ENCODE results near the gene ROBO1. TPM values are rescaled to one million over a fixed set of nuclear protein-coding genes. Genes with fewer than 3 reads are reported as not detected.

Gene ROBO1
- total RNA-seq, 4 donors from 2014 or later, result 25.0 to 42.6 (median 35.7) TPM

DNA sequence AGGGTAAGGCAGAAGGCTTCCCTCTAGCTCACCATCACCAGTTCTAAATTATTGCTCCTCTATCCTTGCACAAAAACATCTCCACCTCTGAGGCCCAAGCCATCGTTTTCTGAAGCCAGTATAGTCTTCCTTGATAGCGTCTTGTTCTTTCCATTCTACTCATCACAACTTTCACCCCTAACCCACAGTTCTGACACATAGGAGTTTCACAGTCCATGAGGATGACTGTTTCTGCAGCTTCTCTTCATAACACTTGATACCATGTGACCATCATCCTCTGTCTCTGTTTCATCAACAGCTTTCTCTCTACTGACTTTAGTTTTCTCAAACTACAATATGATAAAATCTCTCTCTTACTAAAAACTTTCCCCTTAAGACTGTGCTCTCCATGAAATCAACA, 1166.5 kb downstream of the ROBO1 start:
- H3K4me3 ChIP-seq, result no peak overlapping the region
- no peaks in the 10 kb centered on the region for H3K9me3 ChIP-seq
- 88 to 92% methylated on average over 2 of the region's 2 CpGs for WGBS, 2 donors
- no peak overlapping the region for H3K27ac ChIP-seq
- H3K4me1 ChIP-seq, result no peaks in the 10 kb centered on the region
- intact Hi-C loops (cut with DNase I), result no loop called here
- DNase-seq, result no peak
- peaks cover 0 to 23% (median 0%) of the 10 kb centered on the region in 3 donors for H3K36me3 ChIP-seq
- no peaks in the 10 kb centered on the region for H3K27me3 ChIP-seq
- no peak for TF ChIP-seq POLR2A (IDR thresholded peaks at IDR 0.05)
- TF ChIP-seq, protein P1, sequence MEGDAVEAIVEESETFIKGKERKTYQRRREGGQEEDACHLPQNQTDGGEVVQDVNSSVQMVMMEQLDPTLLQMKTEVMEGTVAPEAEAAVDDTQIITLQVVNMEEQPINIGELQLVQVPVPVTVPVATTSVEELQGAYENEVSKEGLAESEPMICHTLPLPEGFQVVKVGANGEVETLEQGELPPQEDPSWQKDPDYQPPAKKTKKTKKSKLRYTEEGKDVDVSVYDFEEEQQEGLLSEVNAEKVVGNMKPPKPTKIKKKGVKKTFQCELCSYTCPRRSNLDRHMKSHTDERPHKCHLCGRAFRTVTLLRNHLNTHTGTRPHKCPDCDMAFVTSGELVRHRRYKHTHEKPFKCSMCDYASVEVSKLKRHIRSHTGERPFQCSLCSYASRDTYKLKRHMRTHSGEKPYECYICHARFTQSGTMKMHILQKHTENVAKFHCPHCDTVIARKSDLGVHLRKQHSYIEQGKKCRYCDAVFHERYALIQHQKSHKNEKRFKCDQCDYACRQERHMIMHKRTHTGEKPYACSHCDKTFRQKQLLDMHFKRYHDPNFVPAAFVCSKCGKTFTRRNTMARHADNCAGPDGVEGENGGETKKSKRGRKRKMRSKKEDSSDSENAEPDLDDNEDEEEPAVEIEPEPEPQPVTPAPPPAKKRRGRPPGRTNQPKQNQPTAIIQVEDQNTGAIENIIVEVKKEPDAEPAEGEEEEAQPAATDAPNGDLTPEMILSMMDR (IDR thresholded peaks at IDR 0.05), result no peak

DNA sequence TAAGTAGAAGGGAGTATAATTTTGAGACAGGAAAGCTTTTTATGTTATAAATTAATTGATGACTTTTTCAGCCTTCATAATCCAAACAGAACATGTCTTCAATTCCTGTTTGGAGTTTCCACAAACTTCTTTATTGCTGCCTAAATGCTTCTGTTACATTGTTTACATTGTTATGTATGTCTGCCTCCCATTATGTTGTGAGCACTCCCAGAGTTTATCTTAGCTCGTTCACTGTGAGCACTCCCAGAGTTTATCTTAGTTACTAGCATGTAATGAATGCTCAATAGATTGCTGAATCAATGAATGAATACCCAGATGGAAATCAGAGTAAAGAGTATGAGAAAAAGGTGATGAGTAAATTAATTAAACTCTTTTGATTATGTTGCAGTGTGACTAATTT, 1178.0 kb downstream of the ROBO1 start:
- TF ChIP-seq POLR2A (IDR thresholded peaks at IDR 0.05), result no peak
- H3K27me3 ChIP-seq, result no peaks in the 10 kb centered on the region
- H3K9me3 ChIP-seq, result no peaks in the 10 kb centered on the region
- no peaks in the 10 kb centered on the region for H3K36me3 ChIP-seq
- no peaks in the 10 kb centered on the region for H3K4me1 ChIP-seq
- no peak overlapping the region for H3K4me3 ChIP-seq
- DNase-seq, result no peak
- H3K27ac ChIP-seq, result no peak overlapping the region
- 6 to 22% methylated on average over 1 of the region's 1 CpG for WGBS, 2 donors
- intact Hi-C loops (cut with DNase I), result no loop called here

DNA sequence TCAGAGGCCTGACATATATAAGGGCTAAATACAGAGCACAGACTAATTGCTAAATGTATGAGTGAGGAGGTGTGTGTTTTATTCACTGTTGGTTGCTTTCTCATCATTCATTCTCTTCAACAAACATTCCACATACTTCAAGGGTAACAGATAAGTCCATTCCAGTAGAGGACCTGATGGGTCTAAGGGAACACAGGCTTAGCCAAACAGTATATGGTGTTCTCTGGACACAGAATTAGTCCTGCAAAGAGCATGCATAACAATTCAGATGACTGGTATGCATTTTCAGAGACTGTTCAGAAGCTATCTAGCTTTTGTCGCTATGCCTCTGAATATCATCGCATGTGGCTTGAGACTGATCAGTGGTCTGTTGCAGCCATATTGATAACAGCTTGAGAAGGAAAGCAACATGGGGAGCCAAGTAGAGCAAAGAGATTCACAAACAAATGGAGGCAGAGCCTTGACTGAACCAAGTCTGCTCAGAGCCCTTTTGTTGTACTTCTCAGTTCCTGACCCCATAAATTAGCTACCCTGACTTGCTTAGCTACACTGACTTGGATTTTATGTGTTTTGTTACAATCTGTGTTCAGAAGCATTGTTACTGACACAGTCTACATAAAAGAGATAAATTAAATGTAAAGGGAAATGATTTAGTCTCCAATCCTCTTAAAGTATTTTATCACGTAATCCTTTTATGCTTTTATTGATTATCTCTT, 1178.7 kb downstream of the ROBO1 start:
- Histone ChIP-seq H3K4me1 (no peaks in the 10 kb centered on the region), H3K9me3 (no peaks in the 10 kb centered on the region), H3K27ac (no peak overlapping the region), H3K4me3 (no peak overlapping the region), H3K27me3 (no peaks in the 10 kb centered on the region), H3K36me3 (no peaks in the 10 kb centered on the region)
- WGBS, 2 donors, result 83 to 93% methylated on average over 3 of the region's 3 CpGs
- DNase-seq, result no peak
- intact Hi-C loops (cut with DNase I), result no loop called here
- TF ChIP-seq POLR2A (IDR thresholded peaks at IDR 0.05), result no peak
- TF ChIP-seq, protein P1 (IDR thresholded peaks at IDR 0.05), result no peak

DNA sequence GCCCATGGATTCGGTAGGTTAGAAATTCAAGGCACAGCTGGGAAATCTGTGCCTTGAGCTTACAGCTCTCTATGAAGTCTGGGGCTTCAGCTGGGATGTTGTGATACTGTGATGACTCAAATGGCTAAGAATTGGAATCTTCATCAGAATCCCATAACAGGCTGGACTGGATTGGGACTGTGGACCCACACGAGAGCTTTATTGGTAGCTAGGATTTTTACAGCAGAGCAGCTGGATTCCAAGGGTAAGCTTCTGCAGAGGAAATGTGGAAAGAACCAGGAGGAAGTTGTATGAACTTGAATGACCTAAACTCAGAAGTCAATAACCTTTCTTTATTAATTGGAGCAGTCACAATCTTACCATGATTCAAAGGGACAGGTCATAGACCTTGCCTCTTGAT, 1187.1 kb downstream of the ROBO1 start:
- Histone ChIP-seq H3K27ac (no peak overlapping the region), H3K4me3 (no peak overlapping the region), H3K36me3 (no peaks in the 10 kb centered on the region), H3K27me3 (no peaks in the 10 kb centered on the region), H3K9me3 (no peaks in the 10 kb centered on the region), H3K4me1 (no peaks in the 10 kb centered on the region)
- 70 to 83% methylated on average over 1 to 2 of the region's 2 CpGs for WGBS, 2 donors
- no peak for DNase-seq
- no peak for TF ChIP-seq POLR2A (IDR thresholded peaks at IDR 0.05)
- TF ChIP-seq, protein P1 (IDR thresholded peaks at IDR 0.05), result no peak
- intact Hi-C loops (cut with DNase I), result no loop called here

DNA sequence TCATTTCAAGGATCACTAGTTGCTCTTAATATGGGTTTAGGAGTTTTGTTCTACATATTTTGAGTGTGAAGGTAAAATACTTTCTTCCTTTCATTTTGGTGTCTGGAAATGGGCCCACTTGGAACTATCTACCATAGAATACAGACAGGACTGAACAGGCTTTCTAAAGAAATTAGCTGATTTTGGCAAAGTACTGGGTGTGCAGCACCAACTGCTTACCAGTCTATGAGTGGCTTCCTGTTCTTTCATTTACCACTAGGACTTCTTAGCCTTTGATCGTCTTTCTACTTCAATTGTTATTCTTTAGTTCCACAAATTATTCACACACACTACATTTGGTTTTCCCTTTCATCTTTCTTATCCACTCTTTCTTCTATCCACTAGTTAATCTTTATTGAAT, 1196.3 kb downstream of the ROBO1 start:
- no peak for TF ChIP-seq POLR2A (IDR thresholded peaks at IDR 0.05)
- TF ChIP-seq, protein P1 (IDR thresholded peaks at IDR 0.05), result peak in 2 of 6 experiments; percentile 22 to 45
- intact Hi-C loops (cut with DNase I), result no loop called here
- WGBS, 2 donors, result 14 to 33% methylated on average over 1 of the region's 1 CpG

More for the DNA sequence above, 1196.3 kb downstream of the ROBO1 start:
- Histone ChIP-seq H3K27me3 (no peaks in the 10 kb centered on the region), H3K4me1 (peaks cover 0 to 20% (median 0%) of the 10 kb centered on the region in 3 donors), H3K36me3 (no peaks in the 10 kb centered on the region), H3K27ac (peak overlapping the region in 3 of 4 donors; percentile 55 to 70 (median 63)), H3K9me3 (no peaks in the 10 kb centered on the region), H3K4me3 (no peak overlapping the region)
- DNase-seq, result no peak
